Gastrocnemius medialis (tissue), 4 donors: ENCODE data around the gene DDX3X.

Experiments used
- POLR2A ChIP-seq, 2 donors: fragments of 450-650 bp; IDR thresholded peaks; one replicate each; pipeline ENCODE4 v1.6.1; 2017; ENCODE audit warnings: antibody characterized with exemption in 2 of 2, mild to moderate bottlenecking in 2 of 2, moderate library complexity in 2 of 2
- TF ChIP-seq, protein P1 (sequence below), 5 experiments: fragments of 450-650 bp in 3 of 5; fragments of 200-600 bp in 2 of 5; sonication (generic) in 2 of 5; IDR thresholded peaks in 4 of 5; conservative IDR thresholded peaks in 1 of 5; 1 replicate in 4 of 5; 2 replicates in 1 of 5; pipeline ENCODE4 v1.5.1; 2016 to 2019; ENCODE audit warnings: antibody characterized with exemption in 5 of 5, mild to moderate bottlenecking in 3 of 5, moderate library complexity in 3 of 5

DNA sequence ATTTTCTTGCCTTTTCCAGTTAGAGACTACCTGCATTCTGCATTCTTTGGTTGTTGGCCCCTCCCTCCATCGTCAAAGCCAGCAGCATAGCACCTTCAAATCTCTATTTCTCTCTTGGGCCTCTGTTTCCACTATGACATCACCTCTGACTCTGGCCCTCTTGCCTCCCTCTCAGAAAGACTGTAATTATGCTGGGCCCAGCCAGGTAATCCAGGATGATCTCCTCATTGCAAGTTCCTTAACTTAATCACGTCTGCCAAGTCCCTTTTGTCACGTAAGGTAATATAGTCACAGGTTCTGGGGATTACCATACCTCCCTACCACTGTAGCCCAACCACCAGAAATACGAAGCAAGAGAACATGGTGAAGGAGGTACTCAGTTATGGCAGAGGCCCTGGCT lies 73.9 kb downstream of the DDX3X start:
- TF ChIP-seq, protein P1, sequence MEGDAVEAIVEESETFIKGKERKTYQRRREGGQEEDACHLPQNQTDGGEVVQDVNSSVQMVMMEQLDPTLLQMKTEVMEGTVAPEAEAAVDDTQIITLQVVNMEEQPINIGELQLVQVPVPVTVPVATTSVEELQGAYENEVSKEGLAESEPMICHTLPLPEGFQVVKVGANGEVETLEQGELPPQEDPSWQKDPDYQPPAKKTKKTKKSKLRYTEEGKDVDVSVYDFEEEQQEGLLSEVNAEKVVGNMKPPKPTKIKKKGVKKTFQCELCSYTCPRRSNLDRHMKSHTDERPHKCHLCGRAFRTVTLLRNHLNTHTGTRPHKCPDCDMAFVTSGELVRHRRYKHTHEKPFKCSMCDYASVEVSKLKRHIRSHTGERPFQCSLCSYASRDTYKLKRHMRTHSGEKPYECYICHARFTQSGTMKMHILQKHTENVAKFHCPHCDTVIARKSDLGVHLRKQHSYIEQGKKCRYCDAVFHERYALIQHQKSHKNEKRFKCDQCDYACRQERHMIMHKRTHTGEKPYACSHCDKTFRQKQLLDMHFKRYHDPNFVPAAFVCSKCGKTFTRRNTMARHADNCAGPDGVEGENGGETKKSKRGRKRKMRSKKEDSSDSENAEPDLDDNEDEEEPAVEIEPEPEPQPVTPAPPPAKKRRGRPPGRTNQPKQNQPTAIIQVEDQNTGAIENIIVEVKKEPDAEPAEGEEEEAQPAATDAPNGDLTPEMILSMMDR (IDR thresholded peaks at IDR 0.05 in 4 of 5, conservative IDR thresholded peaks at IDR 0.05 in 1 of 5) = no peak
- TF ChIP-seq POLR2A (IDR thresholded peaks at IDR 0.05) = no peak
